OCI-LY3 (cell line): ENCODE measurements around the gene MINDY4.

Experiments used
- EZH2phosphoT487 ChIP-seq: fragments of 200-600 bp; shearing (Covaris generic); IDR thresholded peaks from 2 replicates; pipeline ENCODE4 v1.6.1; 2018; ENCODE audit warnings: antibody characterized with exemption, mixed run types, low read depth
- TF ChIP-seq, protein P1 (sequence below): fragments of 200-600, 300-600 bp; sonication (generic); IDR thresholded peaks from 2 replicates; pipeline ENCODE4 v1.5.1; 2014; ENCODE audit warnings: antibody characterized with exemption, low read length, low read depth

DNA sequence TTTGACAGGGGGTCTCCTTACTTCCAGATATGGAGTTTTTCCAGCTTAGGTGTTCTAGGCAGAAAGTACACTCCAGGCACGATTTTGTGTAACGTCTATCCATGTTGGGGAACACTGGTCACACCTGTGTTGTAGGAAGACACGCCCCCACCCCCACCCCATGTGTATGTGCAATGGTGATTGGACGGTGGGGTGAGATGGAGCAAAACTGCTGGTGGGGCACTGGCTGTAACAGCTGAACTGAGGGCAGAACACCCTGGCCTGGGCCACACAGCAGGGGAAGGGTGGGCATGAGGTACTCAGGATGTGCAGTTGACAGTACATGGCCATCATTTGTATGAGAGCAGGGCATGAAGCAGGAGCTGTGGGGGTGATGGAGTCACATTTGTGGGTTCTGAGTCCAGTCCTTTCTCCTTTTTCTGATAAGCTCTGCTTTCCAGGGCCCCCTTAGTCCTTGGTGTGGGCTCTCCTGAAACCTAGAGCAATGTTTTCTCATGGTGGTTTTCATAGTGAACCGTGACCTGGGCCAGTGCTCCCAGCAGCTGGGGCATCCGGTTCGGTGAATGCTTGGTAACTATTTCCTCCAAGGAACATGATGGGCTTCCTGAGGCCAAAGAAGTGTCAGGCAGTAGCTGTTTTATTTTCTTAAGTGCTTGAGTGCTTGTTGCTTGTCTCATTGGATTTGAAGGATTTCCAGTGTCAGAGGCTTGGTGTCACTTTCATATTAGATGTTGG, 77.1 kb downstream of the MINDY4 start:
- TF ChIP-seq, protein P1, sequence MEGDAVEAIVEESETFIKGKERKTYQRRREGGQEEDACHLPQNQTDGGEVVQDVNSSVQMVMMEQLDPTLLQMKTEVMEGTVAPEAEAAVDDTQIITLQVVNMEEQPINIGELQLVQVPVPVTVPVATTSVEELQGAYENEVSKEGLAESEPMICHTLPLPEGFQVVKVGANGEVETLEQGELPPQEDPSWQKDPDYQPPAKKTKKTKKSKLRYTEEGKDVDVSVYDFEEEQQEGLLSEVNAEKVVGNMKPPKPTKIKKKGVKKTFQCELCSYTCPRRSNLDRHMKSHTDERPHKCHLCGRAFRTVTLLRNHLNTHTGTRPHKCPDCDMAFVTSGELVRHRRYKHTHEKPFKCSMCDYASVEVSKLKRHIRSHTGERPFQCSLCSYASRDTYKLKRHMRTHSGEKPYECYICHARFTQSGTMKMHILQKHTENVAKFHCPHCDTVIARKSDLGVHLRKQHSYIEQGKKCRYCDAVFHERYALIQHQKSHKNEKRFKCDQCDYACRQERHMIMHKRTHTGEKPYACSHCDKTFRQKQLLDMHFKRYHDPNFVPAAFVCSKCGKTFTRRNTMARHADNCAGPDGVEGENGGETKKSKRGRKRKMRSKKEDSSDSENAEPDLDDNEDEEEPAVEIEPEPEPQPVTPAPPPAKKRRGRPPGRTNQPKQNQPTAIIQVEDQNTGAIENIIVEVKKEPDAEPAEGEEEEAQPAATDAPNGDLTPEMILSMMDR = no peak
- TF ChIP-seq EZH2phosphoT487 = no peak
